HG03558 (cell line): ENCODE measurements around the gene ARHGEF16.

ENCODE experiments used
- ATAC-seq: cut with Tn5 transposase; IDR thresholded peaks from one replicate; pipeline ENCODE4 v1.9.1; 2021; ENCODE audit warnings: moderate number of reproducible peaks; ENCODE audit not compliant: unreplicated experiment; ENCODE audit errors: extremely low read depth

Gene ARHGEF16

DNA sequence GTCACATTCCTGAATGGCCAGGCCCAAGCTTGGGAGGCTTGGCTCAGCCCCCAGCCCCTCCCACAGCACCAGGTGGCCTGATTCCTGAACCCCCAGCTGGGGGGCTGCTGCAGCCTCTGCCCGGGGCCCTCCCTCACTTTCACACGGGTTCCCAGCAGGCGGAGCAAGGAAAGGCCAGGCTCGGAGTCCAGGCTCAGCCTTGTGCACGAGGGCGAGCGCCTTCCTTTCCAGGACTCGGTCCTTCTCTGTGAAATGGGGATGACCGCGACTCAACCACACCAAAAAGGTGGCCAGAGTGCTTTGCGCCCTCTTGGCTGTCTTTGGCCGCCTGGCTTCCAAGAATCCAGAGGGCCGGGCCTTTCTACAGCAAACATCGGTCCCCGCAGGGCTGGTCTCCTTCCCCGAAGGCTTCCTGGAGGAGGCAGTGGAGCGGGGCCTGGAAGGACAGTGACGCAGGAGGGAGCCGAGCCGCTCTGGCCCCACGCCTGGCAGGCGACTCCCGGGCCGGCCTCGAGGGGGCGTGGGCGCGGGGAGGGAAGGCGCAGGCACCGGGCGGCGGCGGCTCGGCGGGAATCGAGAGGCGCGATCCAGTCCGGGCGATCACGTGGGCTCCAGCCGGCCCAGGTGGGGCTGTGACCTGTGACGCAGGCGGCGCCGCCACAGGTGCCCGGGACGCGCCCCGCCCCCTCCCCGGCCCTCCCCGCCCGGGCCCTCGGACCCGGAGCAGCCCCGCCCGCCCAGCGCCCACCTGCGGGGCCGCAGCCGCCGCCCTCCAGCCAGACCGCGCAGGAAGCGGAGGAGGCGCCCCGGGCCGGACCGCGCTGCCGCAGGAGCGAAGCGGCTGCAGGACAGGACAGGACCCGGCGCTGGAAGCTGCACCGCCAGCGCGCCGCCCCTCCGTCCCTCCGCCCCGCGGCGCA is at the start of gene ARHGEF16:
Gene ARHGEF16 (plus strand): TSS at position 775 of the 920 bp plus-strand sequence. CDS start 8,420 bp downstream, outside the sequence.
- ATAC-seq: no peak

DNA sequence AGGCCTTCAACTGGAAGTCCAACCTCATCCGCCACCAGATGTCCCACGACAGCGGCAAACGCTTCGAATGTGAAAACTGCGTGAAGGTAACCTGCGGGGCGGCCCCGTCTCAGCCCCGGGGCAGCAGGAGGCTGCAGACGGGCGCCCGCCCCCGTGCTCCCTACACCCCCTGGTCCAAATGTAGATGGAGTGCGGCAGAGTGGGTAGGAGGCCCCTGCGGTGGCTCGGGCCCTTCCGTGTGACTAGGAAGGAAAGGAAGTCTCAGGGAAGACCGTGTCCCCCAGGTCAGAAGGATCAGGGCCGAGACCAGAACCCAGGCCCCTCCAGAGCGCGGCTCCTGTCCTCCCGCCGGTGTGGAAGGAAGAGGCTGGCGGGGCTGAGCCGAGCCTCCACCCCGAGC is 49.7 kb upstream of the ARHGEF16 start:
- no peak for ATAC-seq

DNA sequence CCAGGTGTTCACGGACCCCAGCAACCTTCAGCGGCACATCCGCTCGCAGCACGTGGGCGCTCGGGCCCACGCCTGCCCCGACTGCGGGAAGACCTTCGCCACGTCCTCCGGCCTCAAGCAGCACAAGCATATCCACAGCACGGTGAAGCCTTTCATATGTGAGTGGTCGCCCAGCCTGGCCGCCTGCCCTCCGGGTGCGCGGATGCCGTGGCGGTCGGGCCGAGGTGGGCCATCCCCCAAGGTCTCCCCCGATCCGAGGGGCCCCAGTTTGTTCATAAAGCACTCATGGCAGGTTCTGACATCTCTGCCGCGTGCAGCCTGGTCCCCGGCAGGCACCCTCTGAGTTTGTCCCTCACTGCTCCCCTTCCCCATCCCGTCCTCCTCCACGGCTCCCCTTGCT is 49.0 kb upstream of the ARHGEF16 start:
- no peak for ATAC-seq

DNA sequence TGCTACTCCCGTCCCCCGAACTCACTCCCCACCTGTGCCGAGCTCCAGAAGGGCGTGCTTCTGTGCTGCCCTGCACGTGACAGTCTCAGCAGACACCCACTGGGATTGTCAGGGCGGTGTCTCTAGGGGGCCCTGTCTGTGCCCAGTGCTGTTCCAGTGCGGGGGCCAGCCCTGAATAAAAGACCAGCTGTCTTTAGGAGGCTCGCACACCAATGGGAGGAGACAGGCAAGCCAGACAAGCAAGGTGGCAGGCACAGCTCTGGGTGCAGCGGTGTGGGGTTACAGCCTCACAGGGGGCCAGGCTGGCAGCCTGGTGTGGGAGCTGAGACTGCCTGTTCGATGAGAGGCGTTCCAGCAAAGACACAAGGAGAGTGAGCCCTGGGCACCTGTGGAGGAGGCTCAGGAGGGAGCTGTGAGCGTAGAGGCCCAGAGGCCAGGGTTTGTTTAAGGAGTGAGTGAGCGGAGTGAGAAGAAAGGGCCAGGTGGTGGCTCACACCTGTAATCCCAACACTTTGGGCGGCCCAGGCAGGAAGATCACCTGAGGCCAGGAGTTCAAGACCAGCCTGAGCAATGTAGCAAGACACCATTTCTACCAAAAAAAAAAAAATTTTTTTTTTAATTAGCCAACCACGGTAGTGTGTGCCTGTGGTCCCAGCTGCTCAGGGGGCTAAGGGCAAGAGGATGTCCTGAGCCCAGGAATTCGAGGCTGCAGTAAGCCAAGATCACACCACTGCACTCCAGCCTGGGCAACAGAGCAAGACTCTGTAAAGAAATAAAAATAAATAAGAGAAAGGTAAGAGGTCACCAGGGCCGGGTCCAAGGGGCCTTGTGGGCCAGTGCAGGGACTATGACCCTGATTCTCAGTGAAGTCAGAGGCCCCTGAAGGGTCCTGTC is 48.2 kb upstream of the ARHGEF16 start:
- ATAC-seq: no peak

DNA sequence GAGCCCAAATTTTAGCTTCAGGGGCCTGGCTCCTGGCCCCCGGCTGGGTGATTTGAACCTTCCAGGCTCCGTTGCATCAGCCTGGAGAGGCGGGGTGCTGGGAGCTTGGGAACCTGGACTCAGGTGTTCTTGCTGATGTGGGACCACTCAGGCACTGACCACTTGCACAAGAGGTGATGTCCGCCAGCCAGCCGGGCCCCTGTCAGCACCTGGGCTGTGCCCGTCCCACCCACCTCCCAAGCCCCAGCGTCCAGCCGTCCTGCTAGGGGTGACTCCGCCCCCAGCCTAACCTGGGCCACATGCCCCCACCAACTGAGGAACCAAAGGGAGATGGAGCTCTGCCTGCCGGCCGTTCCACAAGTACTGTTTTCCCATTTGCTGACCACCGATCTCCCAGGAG is 47.4 kb upstream of the ARHGEF16 start:
- ATAC-seq: no peak

DNA sequence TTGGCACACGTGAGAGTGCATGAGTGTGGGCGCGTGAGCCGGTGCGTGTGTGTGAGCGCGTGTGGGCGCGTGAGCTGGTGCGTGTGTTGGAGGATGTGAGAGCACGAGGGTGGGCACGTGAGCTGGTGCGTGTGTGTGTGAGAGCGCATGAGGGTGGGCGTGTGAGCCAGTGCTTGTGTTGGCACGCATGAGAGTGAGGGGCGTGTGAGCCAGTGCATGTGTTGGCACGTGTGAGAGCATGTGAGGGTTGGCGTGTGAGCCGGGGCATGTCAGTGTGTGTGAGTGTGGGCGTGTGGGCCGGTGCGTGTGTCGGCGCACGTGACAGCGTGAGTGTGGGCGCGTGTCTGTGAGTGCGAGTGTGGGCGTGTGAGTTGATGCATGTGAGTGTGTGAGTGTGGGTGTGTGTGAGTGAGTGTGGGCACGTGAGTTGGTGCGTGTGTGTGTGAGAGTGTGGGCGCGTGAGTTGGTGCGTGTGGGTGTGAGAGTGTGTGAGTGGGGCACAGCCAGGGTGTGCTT is 45.7 kb upstream of the ARHGEF16 start:
- no peak for ATAC-seq

DNA sequence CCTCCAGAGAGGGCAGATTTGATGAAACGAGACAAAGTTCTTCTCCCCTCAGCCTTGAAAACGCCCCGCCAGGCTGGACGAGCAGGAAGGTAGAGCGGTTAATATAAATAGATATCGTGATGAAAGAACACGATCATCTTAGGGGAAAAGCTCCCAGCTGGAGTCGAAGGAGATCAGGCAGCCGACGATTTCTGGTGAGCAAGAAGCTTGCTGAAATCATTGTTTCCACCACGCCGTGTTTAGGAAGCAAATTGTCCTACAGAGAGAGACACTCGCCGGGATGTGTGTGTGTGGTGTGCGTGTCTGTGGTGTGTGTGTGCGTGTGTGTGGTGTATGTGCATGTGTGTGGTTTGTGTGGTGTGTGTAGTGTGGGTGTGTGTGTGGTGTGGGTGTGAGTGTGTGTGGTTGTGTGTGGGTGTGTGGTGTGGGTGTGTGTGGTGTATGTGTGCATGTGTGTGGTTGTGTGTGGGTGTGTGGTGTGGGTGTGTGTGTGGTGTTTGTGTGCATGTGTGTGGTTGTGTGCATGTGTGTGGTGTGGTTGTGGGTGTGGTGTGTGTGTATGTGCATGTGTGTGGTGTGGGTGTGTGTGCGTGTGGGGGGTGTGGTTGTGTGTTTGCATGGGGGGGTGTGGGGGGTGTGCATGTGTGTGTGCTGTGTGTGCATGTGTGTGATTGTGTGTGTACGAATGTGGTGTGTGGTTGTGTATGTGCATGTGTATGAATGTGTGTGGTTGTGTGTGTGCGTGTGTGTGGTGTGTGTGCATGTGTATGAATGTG is 44.9 kb upstream of the ARHGEF16 start:
- ATAC-seq: no peak

DNA sequence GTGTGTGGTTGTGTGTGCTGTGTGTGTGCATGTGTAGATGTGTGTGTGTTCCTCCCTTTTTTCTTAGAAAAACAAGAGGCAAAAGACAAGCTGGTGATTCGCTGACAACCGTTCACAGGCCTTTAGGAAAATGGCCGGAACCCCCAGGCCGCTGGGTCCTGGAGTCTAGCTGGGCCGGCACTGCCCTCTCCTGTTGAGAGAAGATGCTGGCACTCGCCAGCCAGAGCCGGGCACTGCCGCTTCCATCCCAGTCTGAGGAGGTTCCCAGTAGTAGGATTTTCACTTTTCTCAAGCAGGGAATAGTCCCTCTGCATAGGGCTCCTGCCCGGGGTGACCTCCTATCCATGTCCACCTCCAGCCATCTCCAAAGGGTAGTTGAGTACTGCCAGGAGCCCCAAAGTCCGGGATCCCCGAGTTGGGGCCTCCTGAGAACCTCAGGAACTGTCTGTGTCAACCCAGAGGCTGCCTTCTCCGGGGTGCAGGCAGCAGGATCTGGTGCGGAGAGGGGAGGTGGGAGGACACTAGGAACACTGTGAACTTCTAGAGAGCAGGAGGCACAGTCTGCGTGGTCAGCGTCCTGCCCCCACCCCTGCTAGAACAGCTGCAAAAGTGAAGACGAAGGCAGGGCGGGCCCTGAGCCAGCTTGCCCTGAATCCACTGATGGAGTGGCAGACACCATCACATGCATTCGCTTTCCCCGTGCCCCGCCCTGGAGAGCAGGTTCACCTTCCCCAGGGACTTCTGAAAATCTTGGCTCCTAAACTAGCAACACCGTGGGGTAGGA is 44.1 kb upstream of the ARHGEF16 start:
- no peak for ATAC-seq

DNA sequence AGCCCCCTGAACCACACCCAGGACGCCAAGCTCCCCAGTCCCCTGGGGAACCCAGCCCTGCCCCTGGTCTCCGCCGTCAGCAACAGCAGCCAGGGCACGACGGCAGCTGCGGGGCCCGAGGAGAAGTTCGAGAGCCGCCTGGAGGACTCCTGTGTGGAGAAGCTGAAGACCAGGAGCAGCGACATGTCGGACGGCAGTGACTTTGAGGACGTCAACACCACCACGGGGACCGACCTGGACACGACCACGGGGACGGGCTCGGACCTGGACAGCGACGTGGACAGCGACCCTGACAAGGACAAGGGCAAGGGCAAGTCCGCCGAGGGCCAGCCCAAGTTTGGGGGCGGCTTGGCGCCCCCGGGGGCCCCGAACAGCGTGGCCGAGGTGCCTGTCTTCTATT is 42.7 kb upstream of the ARHGEF16 start:
- ATAC-seq: no peak

DNA sequence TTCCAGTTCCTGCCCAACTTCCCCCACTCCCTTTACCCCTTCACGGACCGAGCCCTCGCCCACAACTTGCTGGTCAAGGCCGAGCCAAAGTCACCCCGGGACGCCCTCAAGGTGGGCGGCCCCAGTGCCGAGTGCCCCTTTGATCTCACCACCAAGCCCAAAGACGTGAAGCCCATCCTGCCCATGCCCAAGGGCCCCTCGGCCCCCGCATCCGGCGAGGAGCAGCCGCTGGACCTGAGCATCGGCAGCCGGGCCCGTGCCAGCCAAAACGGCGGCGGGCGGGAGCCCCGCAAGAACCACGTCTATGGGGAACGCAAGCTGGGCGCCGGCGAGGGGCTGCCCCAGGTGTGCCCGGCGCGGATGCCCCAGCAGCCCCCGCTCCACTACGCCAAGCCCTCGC is 42.1 kb upstream of the ARHGEF16 start:
- ATAC-seq: no peak

DNA sequence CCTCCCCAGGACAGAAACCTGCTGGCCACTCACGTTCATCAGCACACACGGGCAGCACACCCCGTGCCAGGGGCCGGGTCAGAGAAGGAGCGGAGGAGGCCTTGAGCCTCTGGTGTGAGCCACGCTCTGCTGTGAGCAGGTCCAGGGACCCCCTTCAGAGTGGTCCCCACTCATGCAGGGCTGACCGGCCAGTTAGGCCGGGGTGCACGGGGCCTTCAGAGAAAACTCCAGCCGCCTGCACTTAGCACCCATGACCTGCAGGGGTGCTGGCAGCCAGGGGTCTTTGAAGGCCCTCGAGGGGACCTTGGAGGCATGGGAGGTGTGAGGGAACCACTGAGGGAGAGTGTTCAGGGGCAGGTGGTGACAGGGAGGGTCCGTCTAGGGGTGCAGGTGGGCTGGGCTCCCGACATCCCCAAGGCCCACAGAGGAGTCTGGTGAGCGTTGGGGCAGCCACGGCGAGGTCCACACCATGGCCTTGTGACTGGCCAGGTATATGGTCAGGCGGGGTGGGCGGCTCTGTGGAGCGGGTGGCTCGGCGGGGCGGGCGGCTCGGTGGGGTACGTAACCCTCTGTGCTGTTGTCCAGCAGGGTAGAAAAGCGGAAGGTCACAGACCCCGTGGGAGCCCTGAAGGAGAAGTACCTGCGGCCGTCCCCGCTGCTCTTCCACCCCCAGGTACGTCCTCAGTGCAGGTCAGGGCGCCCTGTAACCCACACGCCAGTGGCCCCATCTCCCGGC is 40.3 kb upstream of the ARHGEF16 start:
- ATAC-seq: no peak

DNA sequence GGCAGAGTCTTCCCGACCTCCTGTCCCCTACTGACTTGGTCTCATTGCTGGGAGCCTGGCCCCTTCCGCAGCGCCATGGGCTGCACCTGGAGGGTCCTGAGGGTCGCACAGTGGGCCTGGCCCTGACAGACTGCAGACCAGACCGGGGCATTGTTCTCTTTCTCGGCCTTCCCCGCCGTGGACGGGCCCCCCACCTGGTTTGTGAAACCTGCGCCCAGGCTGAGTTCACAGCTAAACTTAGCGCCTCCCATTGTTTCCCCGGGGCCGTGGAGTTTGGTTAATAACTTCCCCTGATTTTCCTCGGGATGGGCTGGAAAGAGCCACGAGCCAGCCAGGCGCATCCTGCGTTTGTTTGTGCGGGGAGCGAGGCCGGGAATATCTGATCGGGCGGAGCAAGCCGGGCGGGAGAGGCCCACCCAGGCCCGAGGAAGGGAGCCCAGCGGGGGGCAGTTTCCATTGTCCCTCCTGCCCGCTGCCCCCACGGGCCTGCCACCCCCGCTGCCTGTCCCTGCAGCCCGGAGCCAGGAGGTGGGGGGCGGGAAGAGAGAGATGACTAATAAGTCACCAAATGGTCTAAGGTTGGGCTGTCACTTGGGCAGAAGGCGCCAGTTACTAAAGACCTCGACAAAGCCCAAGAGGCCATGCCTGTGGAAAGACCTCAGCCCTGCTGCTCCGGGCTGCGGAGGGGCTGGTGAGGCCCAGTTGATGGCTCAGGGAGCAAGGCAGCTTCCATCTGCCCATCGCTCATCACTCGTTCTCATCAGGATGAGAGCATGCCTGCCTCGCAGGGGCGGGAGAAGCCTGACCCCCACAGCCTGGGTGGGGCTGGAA is 39.0 kb upstream of the ARHGEF16 start:
- ATAC-seq: no peak

DNA sequence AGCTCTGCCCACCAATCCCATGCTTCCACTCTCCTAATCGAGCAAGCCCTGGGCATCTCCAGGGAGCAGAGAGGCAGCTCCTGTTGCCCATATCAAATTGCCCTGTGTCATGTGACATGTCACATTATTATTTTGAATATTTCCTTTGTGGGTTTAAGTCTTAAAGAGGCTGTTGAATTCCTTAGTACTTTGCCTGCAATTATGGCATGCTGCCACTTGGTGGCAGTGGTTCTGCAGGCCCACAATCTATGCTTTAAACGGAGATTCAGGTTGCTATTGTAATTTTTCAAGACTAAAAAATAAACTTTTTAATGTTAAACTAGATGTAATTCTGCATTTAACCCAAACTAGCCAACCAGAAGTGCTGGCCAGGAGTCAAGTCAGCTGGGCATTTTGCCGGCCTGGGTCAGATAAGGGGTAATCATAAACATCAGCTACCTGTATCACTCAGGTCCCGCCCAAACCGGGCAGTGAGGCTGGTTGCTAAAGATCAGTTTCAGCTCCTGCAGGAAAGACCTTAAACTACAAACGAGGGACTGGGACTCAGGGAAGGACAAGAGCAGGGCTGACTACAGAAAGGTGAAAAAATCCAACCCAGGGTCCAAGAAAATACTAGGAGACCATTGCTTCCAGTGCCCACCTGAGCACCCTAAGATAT is 37.3 kb upstream of the ARHGEF16 start:
- ATAC-seq: no peak

DNA sequence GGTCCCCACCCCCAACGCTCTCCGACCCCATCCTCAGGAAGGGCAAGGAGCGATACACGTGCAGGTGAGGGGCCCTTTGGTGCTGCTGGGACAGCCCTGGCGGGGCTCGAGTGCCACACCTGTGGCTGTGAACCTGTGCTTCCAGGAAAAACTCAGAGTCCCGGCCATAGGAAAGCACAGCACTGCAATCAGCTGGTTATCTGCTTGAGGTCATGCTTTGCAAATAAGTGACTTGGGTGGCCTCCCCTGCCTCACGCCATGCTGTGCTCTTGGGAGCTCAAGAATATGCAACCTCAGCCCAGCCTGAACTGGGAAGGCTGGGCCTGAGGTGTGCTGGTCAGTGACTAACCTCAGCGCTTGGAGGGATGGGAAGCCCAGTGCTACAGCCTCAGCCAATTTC is 36.5 kb upstream of the ARHGEF16 start:
- ATAC-seq: no peak

DNA sequence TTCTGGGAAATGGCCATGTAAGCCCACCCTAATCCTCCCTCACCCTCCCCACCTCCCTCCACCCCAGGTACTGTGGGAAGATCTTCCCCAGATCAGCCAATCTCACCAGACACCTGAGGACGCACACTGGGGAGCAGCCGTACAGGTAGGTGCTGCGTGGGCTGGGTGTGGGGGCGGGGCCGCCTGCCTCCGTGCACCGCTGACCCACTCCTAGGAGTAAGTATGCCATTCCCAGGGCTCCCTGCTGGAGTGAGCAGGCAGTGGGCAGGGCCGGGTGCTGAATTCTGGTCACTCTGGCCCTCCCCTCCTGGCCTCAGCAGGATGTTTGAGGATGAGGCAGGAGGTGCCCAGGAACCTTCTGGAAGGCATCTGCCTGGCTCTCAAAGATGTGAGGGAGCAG is 35.9 kb upstream of the ARHGEF16 start:
- ATAC-seq: no peak

DNA sequence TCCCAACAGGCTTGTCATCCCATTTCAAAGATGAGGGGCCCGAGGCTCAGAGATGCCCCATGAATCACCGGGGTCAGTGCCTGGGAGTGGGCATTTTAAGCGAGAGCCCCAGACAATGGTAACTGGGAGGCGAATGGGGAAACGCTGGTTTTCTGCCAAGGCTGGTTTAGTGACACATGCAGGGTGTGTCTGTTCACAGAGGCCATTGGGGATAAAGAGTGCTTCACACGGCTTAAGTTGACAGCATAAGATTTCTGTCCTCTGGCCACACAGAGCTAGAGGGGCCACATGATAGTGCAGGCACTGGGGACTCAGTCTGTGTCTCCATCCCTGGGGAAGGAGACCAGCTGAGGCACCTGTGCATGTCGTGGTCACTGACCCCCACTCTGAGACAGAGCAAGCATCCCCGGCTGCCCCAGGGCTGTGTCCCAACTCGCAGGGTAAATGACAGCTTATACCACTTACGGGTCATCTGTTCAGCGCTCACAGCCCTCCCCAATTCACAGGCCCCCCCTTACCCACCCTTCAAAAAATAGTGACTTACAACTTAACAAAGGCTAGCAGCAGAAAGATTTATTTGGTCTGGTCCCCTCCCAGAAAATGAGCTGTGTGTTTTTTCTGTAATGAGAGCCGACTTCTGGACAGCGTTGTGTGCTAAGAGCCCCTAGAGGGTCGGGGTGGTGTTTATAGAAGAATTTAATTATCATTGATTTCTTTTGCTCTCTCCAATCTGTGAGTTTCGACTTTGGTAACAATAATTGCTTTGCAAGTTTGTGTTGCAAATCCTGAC is 34.9 kb upstream of the ARHGEF16 start:
- no peak for ATAC-seq
